ENCODE results near the gene REG1A.

Gene REG1A

DNA sequence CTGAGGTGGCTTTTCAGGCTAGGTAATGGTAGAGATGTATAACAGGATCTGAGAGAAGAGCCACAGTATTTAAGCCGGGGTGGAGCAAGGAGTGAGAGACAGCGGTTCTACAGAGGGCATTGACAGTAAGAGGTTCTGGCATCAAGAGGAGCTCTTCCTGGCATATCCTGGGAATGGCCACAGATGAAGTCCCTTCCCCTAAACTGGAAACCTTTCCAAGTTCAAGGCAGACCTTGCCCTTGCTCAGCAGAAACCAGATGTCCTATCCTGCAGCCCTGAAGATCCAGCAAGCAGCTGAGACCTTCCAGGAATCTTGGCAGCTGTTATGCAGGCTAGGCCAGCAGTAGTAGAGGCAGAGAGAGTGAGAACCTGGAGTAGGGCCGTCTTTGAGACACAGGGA lies 18.1 kb downstream of the REG1A start:
- Histone ChIP-seq H3K27me3 (ENCODE audit: insufficient read depth, low read depth) (no peaks in the 10 kb centered on the region), H3K4me1 (ENCODE audit: low read depth, poor library complexity, severe bottlenecking) (no peaks in the 10 kb centered on the region), H2AFZ (ENCODE audit: low read depth) (no peak overlapping the region), H3K4me3 (IDR thresholded peaks at IDR 0.05; ENCODE audit: insufficient read depth, low read depth, low read length) (no peak overlapping the region), H4K20me1 (ENCODE audit: insufficient read depth) (no peaks in the 10 kb centered on the region), H3K79me2 (ENCODE audit: insufficient read depth, low read depth) (no peaks in the 10 kb centered on the region), H3K4me2 (no peak overlapping the region), H3K36me3 (ENCODE audit: insufficient read depth) (no peaks in the 10 kb centered on the region), H3K27ac (no peak overlapping the region), H3K9ac (no peak overlapping the region)
- TF ChIP-seq, protein P1, sequence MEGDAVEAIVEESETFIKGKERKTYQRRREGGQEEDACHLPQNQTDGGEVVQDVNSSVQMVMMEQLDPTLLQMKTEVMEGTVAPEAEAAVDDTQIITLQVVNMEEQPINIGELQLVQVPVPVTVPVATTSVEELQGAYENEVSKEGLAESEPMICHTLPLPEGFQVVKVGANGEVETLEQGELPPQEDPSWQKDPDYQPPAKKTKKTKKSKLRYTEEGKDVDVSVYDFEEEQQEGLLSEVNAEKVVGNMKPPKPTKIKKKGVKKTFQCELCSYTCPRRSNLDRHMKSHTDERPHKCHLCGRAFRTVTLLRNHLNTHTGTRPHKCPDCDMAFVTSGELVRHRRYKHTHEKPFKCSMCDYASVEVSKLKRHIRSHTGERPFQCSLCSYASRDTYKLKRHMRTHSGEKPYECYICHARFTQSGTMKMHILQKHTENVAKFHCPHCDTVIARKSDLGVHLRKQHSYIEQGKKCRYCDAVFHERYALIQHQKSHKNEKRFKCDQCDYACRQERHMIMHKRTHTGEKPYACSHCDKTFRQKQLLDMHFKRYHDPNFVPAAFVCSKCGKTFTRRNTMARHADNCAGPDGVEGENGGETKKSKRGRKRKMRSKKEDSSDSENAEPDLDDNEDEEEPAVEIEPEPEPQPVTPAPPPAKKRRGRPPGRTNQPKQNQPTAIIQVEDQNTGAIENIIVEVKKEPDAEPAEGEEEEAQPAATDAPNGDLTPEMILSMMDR (conservative IDR thresholded peaks at IDR 0.05; ENCODE audit: low read depth, low read length) = no peak

DNA sequence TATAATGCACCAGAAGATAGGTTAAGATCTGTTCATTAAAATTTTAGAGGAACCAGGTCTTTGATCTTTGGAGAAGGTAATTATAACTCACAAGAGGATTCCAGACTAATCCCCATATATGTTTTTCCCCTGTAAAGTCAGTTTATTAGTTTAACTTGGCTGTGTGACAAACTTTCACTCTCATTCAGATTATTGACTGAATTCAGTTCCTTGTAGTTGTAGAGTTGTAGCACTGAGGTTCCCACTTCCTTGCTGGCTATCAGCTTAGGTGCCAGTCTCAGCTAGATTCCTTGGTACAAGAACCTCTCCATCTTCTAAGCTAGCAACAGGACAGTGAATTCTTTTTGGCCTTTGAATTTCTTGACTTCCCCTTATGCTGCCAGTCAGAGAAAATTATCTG lies 19.1 kb downstream of the REG1A start:
- Histone ChIP-seq H3K4me2 (no peak overlapping the region), H3K27ac (no peak overlapping the region), H4K20me1 (ENCODE audit: insufficient read depth) (no peaks in the 10 kb centered on the region), H2AFZ (ENCODE audit: low read depth) (no peak overlapping the region), H3K4me1 (ENCODE audit: low read depth, poor library complexity, severe bottlenecking) (no peaks in the 10 kb centered on the region), H3K79me2 (ENCODE audit: insufficient read depth, low read depth) (no peaks in the 10 kb centered on the region), H3K36me3 (ENCODE audit: insufficient read depth) (no peaks in the 10 kb centered on the region), H3K27me3 (ENCODE audit: insufficient read depth, low read depth) (no peaks in the 10 kb centered on the region), H3K4me3 (IDR thresholded peaks at IDR 0.05; ENCODE audit: insufficient read depth, low read depth, low read length) (no peak overlapping the region), H3K9ac (no peak overlapping the region)
- TF ChIP-seq, protein P1 (conservative IDR thresholded peaks at IDR 0.05; ENCODE audit: low read depth, low read length) = no peak

DNA sequence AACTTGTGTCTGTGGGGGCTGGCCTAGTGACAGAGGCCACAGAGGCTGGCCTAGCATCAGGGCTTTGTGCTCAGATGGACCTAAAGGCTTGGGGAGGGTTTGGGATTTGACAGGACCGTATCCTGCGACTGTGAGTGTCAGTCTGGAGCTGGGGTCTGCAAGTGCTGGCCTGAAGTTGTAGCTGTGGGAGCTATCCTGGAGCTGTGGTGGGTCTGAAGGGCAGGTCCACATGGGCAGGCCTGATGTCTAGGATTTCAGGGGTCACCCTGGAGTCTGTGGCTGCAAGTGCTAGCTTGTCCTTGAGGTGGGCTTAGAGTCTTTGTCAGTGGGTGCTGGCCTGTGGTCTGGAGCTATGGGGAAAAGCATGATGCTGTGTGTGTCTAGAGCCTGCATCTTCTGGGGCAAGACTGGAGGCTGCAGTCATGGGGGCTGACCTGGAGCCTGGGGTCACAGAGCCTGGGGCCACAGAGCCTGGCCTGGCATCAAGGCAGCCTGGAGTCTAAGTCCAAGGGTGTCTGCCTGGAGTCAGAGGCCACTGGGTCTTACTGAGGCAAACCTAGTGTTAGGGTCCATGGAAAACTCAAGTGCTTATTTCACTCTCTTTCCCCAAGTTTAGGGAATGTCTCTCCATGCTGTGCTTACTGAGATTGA lies 35.7 kb downstream of the REG1A start:
- H3K4me2 ChIP-seq = no peak overlapping the region
- no peak overlapping the region for H3K9ac ChIP-seq
- no peaks in the 10 kb centered on the region for H3K79me2 ChIP-seq (ENCODE audit: insufficient read depth, low read depth)
- no peaks in the 10 kb centered on the region for H4K20me1 ChIP-seq (ENCODE audit: insufficient read depth)
- no peaks in the 10 kb centered on the region for H3K36me3 ChIP-seq (ENCODE audit: insufficient read depth)
- no peak overlapping the region for H3K4me3 ChIP-seq (IDR thresholded peaks at IDR 0.05; ENCODE audit: insufficient read depth, low read depth, low read length)
- H3K4me1 ChIP-seq (ENCODE audit: low read depth, poor library complexity, severe bottlenecking) = no peaks in the 10 kb centered on the region
- no peak overlapping the region for H2AFZ ChIP-seq (ENCODE audit: low read depth)
- no peak overlapping the region for H3K27ac ChIP-seq
- no peaks in the 10 kb centered on the region for H3K27me3 ChIP-seq (ENCODE audit: insufficient read depth, low read depth)
- TF ChIP-seq, protein P1 (conservative IDR thresholded peaks at IDR 0.05; ENCODE audit: low read depth, low read length) = no peak

DNA sequence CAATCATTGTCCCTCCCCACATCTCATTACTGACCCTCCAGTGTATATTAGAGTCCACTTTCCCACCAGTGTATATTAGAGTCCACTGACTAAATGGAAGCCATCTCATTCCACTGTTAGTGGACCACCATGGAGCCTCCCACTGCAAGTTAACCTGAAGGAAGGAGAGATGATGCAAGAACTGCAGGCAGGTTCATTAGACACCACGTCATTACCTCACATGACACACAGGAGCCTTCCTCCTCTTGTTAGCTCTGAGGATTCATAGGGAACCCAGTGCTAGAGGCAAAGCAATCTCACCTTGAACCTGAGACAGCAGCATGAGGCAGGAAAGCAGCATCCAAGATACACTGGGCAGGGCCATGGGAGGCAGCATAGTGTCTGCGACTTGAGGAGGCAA lies 38.7 kb downstream of the REG1A start:
- no peak overlapping the region for H2AFZ ChIP-seq (ENCODE audit: low read depth)
- H3K27ac ChIP-seq = no peak overlapping the region
- H3K4me3 ChIP-seq (IDR thresholded peaks at IDR 0.05; ENCODE audit: insufficient read depth, low read depth, low read length) = no peak overlapping the region
- H3K27me3 ChIP-seq (ENCODE audit: insufficient read depth, low read depth) = no peaks in the 10 kb centered on the region
- no peaks in the 10 kb centered on the region for H3K4me1 ChIP-seq (ENCODE audit: low read depth, poor library complexity, severe bottlenecking)
- H4K20me1 ChIP-seq (ENCODE audit: insufficient read depth) = no peaks in the 10 kb centered on the region
- H3K36me3 ChIP-seq (ENCODE audit: insufficient read depth) = no peaks in the 10 kb centered on the region
- TF ChIP-seq, protein P1 (conservative IDR thresholded peaks at IDR 0.05; ENCODE audit: low read depth, low read length) = no peak
- H3K9ac ChIP-seq = no peak overlapping the region
- H3K4me2 ChIP-seq = no peak overlapping the region
- H3K79me2 ChIP-seq (ENCODE audit: insufficient read depth, low read depth) = no peaks in the 10 kb centered on the region

Measured in KMS-11 (cell line).